Adrenal gland (tissue), 5 donors: ENCODE measurements around the gene NECTIN3.

Experiments used
- CTCF ChIP-seq, 6 experiments: fragments of 450-650 bp in 4 of 6; fragments of 200-600 bp in 2 of 6; sonication (generic) in 1 of 6; IDR thresholded peaks; 1 replicate in 5 of 6; 2 replicates in 1 of 6; pipeline versions ENCODE4 v1.5.1 to v1.8.0; 2016 to 2021; ENCODE audit warnings: antibody characterized with exemption in 6 of 6, mild to moderate bottlenecking in 2 of 6, moderate library complexity in 1 of 6
- POLR2A ChIP-seq, 2 donors: fragments of 450-650 bp; IDR thresholded peaks; one replicate each; pipeline ENCODE4 v1.6.1; 2017; ENCODE audit warnings: antibody characterized with exemption in 2 of 2, mild to moderate bottlenecking in 2 of 2, moderate library complexity in 1 of 2
- donor health status: DM: no; HTN: no; CAD: no.

- no peak for TF ChIP-seq CTCF (IDR thresholded peaks at IDR 0.05)
- TF ChIP-seq POLR2A (IDR thresholded peaks at IDR 0.05) = no peak
Measured at GRCh38 chr3:111128884-111129283, 57.3 kb downstream of the NECTIN3 start.
